ENCODE results near the gene NID2.

NID2 gene

GRCh38 chr14:52048116-52048515 lies 20.7 kb downstream of the NID2 start:
- no peak overlapping the region for H3K4me3 ChIP-seq (ENCODE audit: control insufficient read depth, low read depth, low read length)
- DNase-seq (ENCODE audit: low read depth), result no peak
- no peak for TF ChIP-seq CTCF (IDR thresholded peaks at IDR 0.05; ENCODE audit: control insufficient read depth, insufficient read depth, low read depth, low read length, missing control alignments)

GRCh38 chr14:52046376-52046917 lies 22.4 kb downstream of the NID2 start:
- DNase-seq (ENCODE audit: low read depth), result no peak
- no peak for TF ChIP-seq CTCF (IDR thresholded peaks at IDR 0.05; ENCODE audit: control insufficient read depth, insufficient read depth, low read depth, low read length, missing control alignments)
- no peak overlapping the region for H3K4me3 ChIP-seq (ENCODE audit: control insufficient read depth, low read depth, low read length)

GRCh38 chr14:52044791-52045522 lies 23.9 kb downstream of the NID2 start:
- peak; percentile 72 for DNase-seq (ENCODE audit: low read depth)
- TF ChIP-seq CTCF (IDR thresholded peaks at IDR 0.05; ENCODE audit: control insufficient read depth, insufficient read depth, low read depth, low read length, missing control alignments), result no peak
- H3K4me3 ChIP-seq (ENCODE audit: control insufficient read depth, low read depth, low read length), result no peak overlapping the region

- peak; percentile 54 for TF ChIP-seq CTCF (IDR thresholded peaks at IDR 0.05; ENCODE audit: control insufficient read depth, insufficient read depth, low read depth, low read length, missing control alignments)
- DNase-seq (ENCODE audit: low read depth), result no peak
- H3K4me3 ChIP-seq (ENCODE audit: control insufficient read depth, low read depth, low read length), result no peak overlapping the region
Observed at GRCh38 chr14:52043690-52044089, 25.2 kb downstream of the NID2 start.

GRCh38 chr14:52042371-52043289 lies 26.2 kb downstream of the NID2 start:
- H3K4me3 ChIP-seq (ENCODE audit: control insufficient read depth, low read depth, low read length), result no peak overlapping the region
- no peak for TF ChIP-seq CTCF (IDR thresholded peaks at IDR 0.05; ENCODE audit: control insufficient read depth, insufficient read depth, low read depth, low read length, missing control alignments)
- no peak for DNase-seq (ENCODE audit: low read depth)

- TF ChIP-seq CTCF (IDR thresholded peaks at IDR 0.05; ENCODE audit: control insufficient read depth, insufficient read depth, low read depth, low read length, missing control alignments), result no peak
- no peak for DNase-seq (ENCODE audit: low read depth)
- H3K4me3 ChIP-seq (ENCODE audit: control insufficient read depth, low read depth, low read length), result no peak overlapping the region
Observed at GRCh38 chr14:52040598-52040997, 28.3 kb downstream of the NID2 start.
